A673 (cell line): Measurements from ENCODE around the gene RBM17.

ENCODE experiments used
- EZH2 ChIP-seq: fragments of 200-600 bp; sonication (generic); IDR thresholded peaks from 2 replicates; pipeline ENCODE4 v1.6.1; 2017; ENCODE audit warnings: borderline replicate concordance, low read depth, mild to moderate bottlenecking, mixed read lengths, antibody characterized with exemption, low read length; ENCODE audit not compliant: poor library complexity, severe bottlenecking
- TF ChIP-seq, protein P1 (sequence below): fragments of 300-800, 200-600 bp; sonication (generic); conservative IDR thresholded peaks from 2 replicates; pipeline ENCODE4 v1.5.1; 2017; ENCODE audit warnings: low read depth, mild to moderate bottlenecking, antibody characterized with exemption, low read length, moderate library complexity, mixed read lengths

GRCh38 chr10:6146013-6146785, 57.4 kb downstream of the RBM17 start:
- TF ChIP-seq, protein P1, sequence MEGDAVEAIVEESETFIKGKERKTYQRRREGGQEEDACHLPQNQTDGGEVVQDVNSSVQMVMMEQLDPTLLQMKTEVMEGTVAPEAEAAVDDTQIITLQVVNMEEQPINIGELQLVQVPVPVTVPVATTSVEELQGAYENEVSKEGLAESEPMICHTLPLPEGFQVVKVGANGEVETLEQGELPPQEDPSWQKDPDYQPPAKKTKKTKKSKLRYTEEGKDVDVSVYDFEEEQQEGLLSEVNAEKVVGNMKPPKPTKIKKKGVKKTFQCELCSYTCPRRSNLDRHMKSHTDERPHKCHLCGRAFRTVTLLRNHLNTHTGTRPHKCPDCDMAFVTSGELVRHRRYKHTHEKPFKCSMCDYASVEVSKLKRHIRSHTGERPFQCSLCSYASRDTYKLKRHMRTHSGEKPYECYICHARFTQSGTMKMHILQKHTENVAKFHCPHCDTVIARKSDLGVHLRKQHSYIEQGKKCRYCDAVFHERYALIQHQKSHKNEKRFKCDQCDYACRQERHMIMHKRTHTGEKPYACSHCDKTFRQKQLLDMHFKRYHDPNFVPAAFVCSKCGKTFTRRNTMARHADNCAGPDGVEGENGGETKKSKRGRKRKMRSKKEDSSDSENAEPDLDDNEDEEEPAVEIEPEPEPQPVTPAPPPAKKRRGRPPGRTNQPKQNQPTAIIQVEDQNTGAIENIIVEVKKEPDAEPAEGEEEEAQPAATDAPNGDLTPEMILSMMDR, result no peak
- no peak for TF ChIP-seq EZH2
